ENCODE data around the gene RTTN.

The RTTN gene

DNA sequence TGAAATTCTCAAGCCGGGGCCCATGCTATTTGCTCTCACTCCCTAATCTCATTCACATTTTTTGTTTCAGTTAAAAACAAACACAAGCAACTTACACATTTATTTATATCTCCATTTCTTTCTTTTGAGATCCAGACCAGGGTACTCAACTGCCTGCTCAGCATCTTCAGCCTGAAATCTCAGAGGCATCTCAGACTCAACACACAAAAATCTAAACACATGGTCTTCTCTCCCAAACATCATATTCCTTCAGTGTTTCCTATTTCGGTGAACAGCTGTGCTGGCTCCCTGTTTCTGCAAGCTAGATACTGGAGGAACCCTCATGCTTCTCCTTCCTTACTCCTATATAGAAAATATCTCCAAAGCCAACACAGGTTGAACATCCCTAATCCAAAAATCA, 11.3 kb upstream of the RTTN start:
- TF ChIP-seq, protein P1, sequence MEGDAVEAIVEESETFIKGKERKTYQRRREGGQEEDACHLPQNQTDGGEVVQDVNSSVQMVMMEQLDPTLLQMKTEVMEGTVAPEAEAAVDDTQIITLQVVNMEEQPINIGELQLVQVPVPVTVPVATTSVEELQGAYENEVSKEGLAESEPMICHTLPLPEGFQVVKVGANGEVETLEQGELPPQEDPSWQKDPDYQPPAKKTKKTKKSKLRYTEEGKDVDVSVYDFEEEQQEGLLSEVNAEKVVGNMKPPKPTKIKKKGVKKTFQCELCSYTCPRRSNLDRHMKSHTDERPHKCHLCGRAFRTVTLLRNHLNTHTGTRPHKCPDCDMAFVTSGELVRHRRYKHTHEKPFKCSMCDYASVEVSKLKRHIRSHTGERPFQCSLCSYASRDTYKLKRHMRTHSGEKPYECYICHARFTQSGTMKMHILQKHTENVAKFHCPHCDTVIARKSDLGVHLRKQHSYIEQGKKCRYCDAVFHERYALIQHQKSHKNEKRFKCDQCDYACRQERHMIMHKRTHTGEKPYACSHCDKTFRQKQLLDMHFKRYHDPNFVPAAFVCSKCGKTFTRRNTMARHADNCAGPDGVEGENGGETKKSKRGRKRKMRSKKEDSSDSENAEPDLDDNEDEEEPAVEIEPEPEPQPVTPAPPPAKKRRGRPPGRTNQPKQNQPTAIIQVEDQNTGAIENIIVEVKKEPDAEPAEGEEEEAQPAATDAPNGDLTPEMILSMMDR (IDR thresholded peaks at IDR 0.05; ENCODE audit: control extremely low read depth, extremely low read depth, low read depth, missing control alignments), result no peak
- DNase-seq (ENCODE audit: extremely low spot score), result no peak
- CTCF ChIA-PET, result no interaction called here
- POLR2A ChIA-PET, result no interaction called here

GRCh38 chr18:70207181-70207580, 1.7 kb upstream of the RTTN start:
- POLR2A ChIA-PET, result no interaction called here
- TF ChIP-seq, protein P1 (IDR thresholded peaks at IDR 0.05; ENCODE audit: control extremely low read depth, extremely low read depth, low read depth, missing control alignments), result no peak
- DNase-seq (ENCODE audit: extremely low spot score), result no peak
- CTCF ChIA-PET, result interaction anchor here (1.8 kb wide), 1 partner anchor 12 kb away, joined by 20 read pairs; no protein-coding TSS in a partner anchor

GRCh38 chr18:70200286-70200685, 5.2 kb downstream of the RTTN start:
- ChIA-PET POLR2A (no interaction called here), CTCF (no interaction called here)
- TF ChIP-seq, protein P1 (IDR thresholded peaks at IDR 0.05; ENCODE audit: control extremely low read depth, extremely low read depth, low read depth, missing control alignments), result no peak
- DNase-seq (ENCODE audit: extremely low spot score), result no peak

DNA sequence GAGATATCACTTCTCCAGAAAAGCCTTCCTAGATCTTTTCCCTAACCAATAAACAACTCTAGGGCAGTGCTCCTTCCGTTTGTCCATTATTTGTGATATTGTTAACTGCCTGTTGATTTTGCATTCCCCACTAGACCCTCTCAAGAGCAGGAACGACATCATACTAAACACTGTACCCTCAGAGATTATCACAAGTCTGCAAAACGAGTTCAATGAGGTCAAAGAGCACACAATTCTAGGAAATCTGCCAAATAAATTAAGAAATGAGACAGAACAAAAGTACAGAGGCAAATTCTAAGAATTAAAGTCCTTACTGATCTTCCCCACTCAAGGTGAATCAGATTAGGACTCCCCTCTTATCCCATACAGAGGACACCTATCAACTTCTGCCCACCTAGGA, 7.6 kb downstream of the RTTN start:
- CTCF ChIA-PET, result interaction anchor here (1.3 kb wide), 1 partner anchor 8 kb away, joined by 4 read pairs; no protein-coding TSS in a partner anchor
- POLR2A ChIA-PET, result no interaction called here
- DNase-seq (ENCODE audit: extremely low spot score), result no peak
- TF ChIP-seq, protein P1 (IDR thresholded peaks at IDR 0.05; ENCODE audit: control extremely low read depth, extremely low read depth, low read depth, missing control alignments), result no peak

GRCh38 chr18:70197026-70197425, 8.5 kb downstream of the RTTN start:
- TF ChIP-seq, protein P1 (IDR thresholded peaks at IDR 0.05; ENCODE audit: control extremely low read depth, extremely low read depth, low read depth, missing control alignments), result no peak
- ChIA-PET POLR2A (no interaction called here), CTCF (interaction anchor here (0.7 to 4.4 kb wide), 7 partner anchors 8 to 257 kb away, joined by 3 to 73 read pairs (median 19); partner anchors contain the start of gene RTTN)
- no peak for DNase-seq (ENCODE audit: extremely low spot score)

GRCh38 chr18:70195852-70196434, 9.5 kb downstream of the RTTN start:
- ChIA-PET CTCF (interaction anchor here (0.6 to 4.4 kb wide), 28 partner anchors 8 to 1279 kb away, joined by 3 to 73 read pairs (median 4); partner anchors contain the start of gene RTTN), POLR2A (no interaction called here)
- peak; percentile 21 for DNase-seq (ENCODE audit: extremely low spot score)
- TF ChIP-seq, protein P1 (IDR thresholded peaks at IDR 0.05; ENCODE audit: control extremely low read depth, extremely low read depth, low read depth, missing control alignments), result peak; percentile 45

Measured in GM10248 (cell line).